Esophagus (tissue), 2 donors: ENCODE measurements around the gene LMNA. TPM values are rescaled to one million over a fixed set of nuclear protein-coding genes. Genes with fewer than 3 reads are reported as not detected.
A peak's percentile ranks its signal among the peaks of the same experiment; 100 is the strongest.

Experiments used
- H3K27ac ChIP-seq, 2 donors: one replicate each; pipeline ENCODE4 v1.5.1; 2013; ENCODE audit warnings: low read depth in 2 of 2, mild to moderate bottlenecking in 2 of 2, inconsistent platforms in 1 of 2, low read length in 1 of 2, moderate library complexity in 1 of 2
- H3K27me3 ChIP-seq, 2 donors: one replicate each; pipeline ENCODE4 v1.6.1; 2013; ENCODE audit warnings: low read length in 2 of 2, control low read depth in 1 of 2, mild to moderate bottlenecking in 1 of 2; ENCODE audit not compliant: insufficient read depth in 2 of 2, control insufficient read depth in 1 of 2
- H3K36me3 ChIP-seq, 2 donors: one replicate each; pipeline ENCODE4 v1.6.1; 2013; ENCODE audit warnings: low read length in 1 of 2; ENCODE audit not compliant: control insufficient read depth in 2 of 2, insufficient read depth in 2 of 2
- H3K4me1 ChIP-seq, 2 donors: one replicate each; pipeline ENCODE4 v1.6.1; 2013; ENCODE audit warnings: low read length in 1 of 2; ENCODE audit not compliant: control insufficient read depth in 2 of 2, insufficient read depth in 2 of 2
- H3K4me3 ChIP-seq, 2 donors: one replicate each; pipeline ENCODE4 v1.5.1; 2013; ENCODE audit warnings: low read length in 2 of 2, mild to moderate bottlenecking in 2 of 2, low read depth in 1 of 2, moderate library complexity in 1 of 2
- H3K9me3 ChIP-seq, 2 donors: one replicate each; pipeline ENCODE4 v1.6.1; 2013; ENCODE audit warnings: mild to moderate bottlenecking in 2 of 2, low read depth in 1 of 2, low read length in 1 of 2, moderate library complexity in 1 of 2; ENCODE audit not compliant: control insufficient read depth in 2 of 2, insufficient read depth in 1 of 2
- WGBS, 2 donors: extraction: QIAGEN DNeasy Blood & Tissue Kit; methylation state at CpG; one replicate each; pipeline ENCODE4 v1.1.7; 2013; 5-methylcytosine and 5-hydroxymethylcytosine counted together
- polyA plus RNA-seq, 2 donors: library from polyadenylated mRNA; stranded (reverse); fragments of 200-250 nt; gene quantifications; one replicate each; pipeline ENCODE4 v1.2.3, GENCODE V29; 2013
- donor health status: healthy with polysubstance abuse.
- donor health status: Bipolar disorder and iron deficiency.

LMNA gene
- polyA plus RNA-seq, 2 donors = 183 to 230 TPM

GRCh38 chr1:156155756-156156510 is 41.4 kb downstream of the LMNA start:
- Histone ChIP-seq H3K4me3 (no peak overlapping the region), H3K9me3 (no peaks in the 10 kb centered on the region)
- 69 to 71% methylated on average over 12 of the region's 12 CpGs for WGBS, 2 donors

GRCh38 chr1:156157506-156157905 is 43.0 kb downstream of the LMNA start:
- Histone ChIP-seq H3K36me3 (peaks cover 0 to 12% of the 10 kb centered on the region in 2 donors), H3K27me3 (no peaks in the 10 kb centered on the region), H3K27ac (no peak overlapping the region), H3K9me3 (no peaks in the 10 kb centered on the region), H3K4me3 (no peak overlapping the region), H3K4me1 (peaks cover 3 to 7% of the 10 kb centered on the region in 2 donors)
- 81 to 89% methylated on average over 3 of the region's 3 CpGs for WGBS, 2 donors

More at GRCh38 chr1:156155756-156156510, 41.4 kb downstream of the LMNA start:
- Histone ChIP-seq H3K27me3 (no peaks in the 10 kb centered on the region), H3K36me3 (peaks cover 0 to 10% of the 10 kb centered on the region in 2 donors), H3K4me1 (peaks cover 5 to 16% of the 10 kb centered on the region in 2 donors), H3K27ac (no peak overlapping the region)

- H3K4me1 ChIP-seq = peaks cover 0 to 4% of the 10 kb centered on the region in 2 donors
- no peaks in the 10 kb centered on the region for H3K27me3 ChIP-seq
- H3K36me3 ChIP-seq = peaks cover 0 to 14% of the 10 kb centered on the region in 2 donors
- WGBS, 2 donors = 85 to 88% methylated on average over 5 of the region's 5 CpGs
- H3K4me3 ChIP-seq = no peak overlapping the region
- H3K9me3 ChIP-seq = no peaks in the 10 kb centered on the region
- no peak overlapping the region for H3K27ac ChIP-seq
Observed at GRCh38 chr1:156157966-156158365, 43.5 kb downstream of the LMNA start.

GRCh38 chr1:156160000-156160742 is 45.7 kb downstream of the LMNA start:
- WGBS, 2 donors = 71 to 74% methylated on average over 13 of the region's 13 CpGs
- Histone ChIP-seq H3K27ac (peak overlapping the region in 1 of 2 donors; percentile 27), H3K4me1 (peaks cover 0 to 4% of the 10 kb centered on the region in 2 donors), H3K4me3 (no peak overlapping the region), H3K36me3 (peaks cover 0 to 16% of the 10 kb centered on the region in 2 donors), H3K27me3 (no peaks in the 10 kb centered on the region), H3K9me3 (no peaks in the 10 kb centered on the region)

GRCh38 chr1:156160743-156161171 is 46.2 kb downstream of the LMNA start:
- 10 to 14% methylated on average over 16 to 21 of the region's 22 CpGs for WGBS, 2 donors
- H3K27me3 ChIP-seq = no peaks in the 10 kb centered on the region
- peak overlapping the region in 1 of 2 donors; percentile 27 for H3K27ac ChIP-seq
- peaks cover 0 to 4% of the 10 kb centered on the region in 2 donors for H3K4me1 ChIP-seq
- H3K4me3 ChIP-seq = no peak overlapping the region
- H3K36me3 ChIP-seq = peaks cover 0 to 16% of the 10 kb centered on the region in 2 donors
- no peaks in the 10 kb centered on the region for H3K9me3 ChIP-seq

- 68 to 89% methylated on average over 5 of the region's 5 CpGs for WGBS, 2 donors
- Histone ChIP-seq H3K4me1 (peaks cover 0 to 4% of the 10 kb centered on the region in 2 donors), H3K27ac (no peak overlapping the region), H3K9me3 (no peaks in the 10 kb centered on the region), H3K36me3 (peaks cover 0 to 13% of the 10 kb centered on the region in 2 donors), H3K4me3 (no peak overlapping the region), H3K27me3 (no peaks in the 10 kb centered on the region)
Observed at GRCh38 chr1:156162430-156163037, 48.0 kb downstream of the LMNA start.

- WGBS, 2 donors = 85 to 96% methylated on average over 1 of the region's 1 CpG
- Histone ChIP-seq H3K4me3 (no peak overlapping the region), H3K36me3 (peaks cover 0 to 13% of the 10 kb centered on the region in 2 donors), H3K27ac (no peak overlapping the region), H3K4me1 (peaks cover 0 to 4% of the 10 kb centered on the region in 2 donors), H3K9me3 (no peaks in the 10 kb centered on the region), H3K27me3 (no peaks in the 10 kb centered on the region)
Observed at GRCh38 chr1:156163712-156164111, 49.2 kb downstream of the LMNA start.

- H3K4me3 ChIP-seq = no peak overlapping the region
- peaks cover 0 to 4% of the 10 kb centered on the region in 2 donors for H3K4me1 ChIP-seq
- WGBS, 2 donors = 84 to 85% methylated on average over 6 of the region's 6 CpGs
- H3K27ac ChIP-seq = no peak overlapping the region
- no peaks in the 10 kb centered on the region for H3K9me3 ChIP-seq
- H3K36me3 ChIP-seq = peaks cover 0 to 11% of the 10 kb centered on the region in 2 donors
- no peaks in the 10 kb centered on the region for H3K27me3 ChIP-seq
Observed at GRCh38 chr1:156164125-156164831, 49.8 kb downstream of the LMNA start.

GRCh38 chr1:156165083-156165482 is 50.6 kb downstream of the LMNA start:
- Histone ChIP-seq H3K27me3 (no peaks in the 10 kb centered on the region), H3K9me3 (no peaks in the 10 kb centered on the region), H3K4me3 (no peak overlapping the region), H3K4me1 (peaks cover 0 to 4% of the 10 kb centered on the region in 2 donors), H3K36me3 (peaks cover 0 to 9% of the 10 kb centered on the region in 2 donors), H3K27ac (no peak overlapping the region)
- WGBS, 2 donors = 36 to 53% methylated on average over 2 of the region's 2 CpGs
